Measurements from ENCODE around the gene UBXN1. TPM values are rescaled to one million over a fixed set of nuclear protein-coding genes. Genes with fewer than 3 reads are reported as not detected.
A peak's percentile ranks its signal among the peaks of the same experiment; 100 is the strongest.

The UBXN1 gene, protein sequence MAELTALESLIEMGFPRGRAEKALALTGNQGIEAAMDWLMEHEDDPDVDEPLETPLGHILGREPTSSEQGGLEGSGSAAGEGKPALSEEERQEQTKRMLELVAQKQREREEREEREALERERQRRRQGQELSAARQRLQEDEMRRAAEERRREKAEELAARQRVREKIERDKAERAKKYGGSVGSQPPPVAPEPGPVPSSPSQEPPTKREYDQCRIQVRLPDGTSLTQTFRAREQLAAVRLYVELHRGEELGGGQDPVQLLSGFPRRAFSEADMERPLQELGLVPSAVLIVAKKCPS
- 90.2 TPM for total RNA-seq

DNA sequence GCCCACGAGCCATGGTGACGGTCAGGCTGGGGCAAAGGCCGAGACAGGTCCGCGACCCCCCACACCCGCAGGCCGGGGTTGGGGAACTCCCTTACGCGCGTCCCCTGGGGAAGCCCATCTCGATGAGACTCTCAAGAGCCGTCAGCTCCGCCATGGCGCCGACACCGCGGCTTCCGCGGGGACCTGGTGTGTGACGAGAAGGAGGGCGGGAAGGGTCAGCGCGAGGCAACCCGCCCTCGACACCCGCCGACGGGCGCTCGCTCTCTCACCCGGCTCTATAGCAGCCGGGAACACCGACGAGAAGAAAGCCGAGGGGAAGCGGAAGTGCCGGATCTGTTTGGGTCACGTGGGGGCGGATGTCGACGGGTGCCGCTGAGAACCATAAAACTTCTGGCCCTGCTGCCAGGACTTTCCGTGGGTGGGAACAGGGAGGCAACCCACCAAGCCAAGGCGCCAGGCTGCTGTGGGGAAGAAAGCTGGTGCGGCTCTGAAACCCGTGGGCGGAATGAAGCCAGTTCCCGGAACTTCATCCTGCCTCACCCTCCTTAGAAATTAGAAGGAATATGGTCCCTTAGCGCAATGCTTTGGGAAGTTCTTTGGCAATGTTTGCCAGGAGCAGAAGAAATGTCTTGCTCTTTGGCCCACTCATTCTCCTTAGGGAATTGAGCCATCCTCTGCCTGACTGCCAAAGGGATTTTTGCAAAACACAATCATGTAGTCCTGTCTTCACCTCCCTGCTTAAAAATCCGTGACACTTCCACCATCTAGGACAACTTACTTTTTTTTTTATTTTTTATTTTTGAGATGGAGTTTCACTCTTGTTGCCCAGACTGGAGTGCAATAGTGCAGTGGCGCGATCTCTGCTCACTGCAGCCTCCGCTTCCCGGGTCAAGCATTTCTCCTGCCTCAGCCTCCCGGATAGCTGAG is at the start of gene UBXN1:
Gene UBXN1, minus strand, starts transcription at position 304 of the 927 bp plus-strand sequence. Its CDS starts 150 bp downstream, at position 154.
- peak; percentile 96 for DNase-seq

- DNase-seq: peak; percentile 95
These were observed 49.5 kb upstream of the UBXN1 start, which contains the start of gene TTC9C for GRCh38 chr11:62728171-62728988. TSS of gene TTC9C (plus strand) at chr11:62728486. CDS start at chr11:62728849, 363 bp downstream.

- DNase-seq: peak; percentile 99
These were observed 48.9 kb upstream of the UBXN1 start for GRCh38 chr11:62727872-62728170.

DNA sequence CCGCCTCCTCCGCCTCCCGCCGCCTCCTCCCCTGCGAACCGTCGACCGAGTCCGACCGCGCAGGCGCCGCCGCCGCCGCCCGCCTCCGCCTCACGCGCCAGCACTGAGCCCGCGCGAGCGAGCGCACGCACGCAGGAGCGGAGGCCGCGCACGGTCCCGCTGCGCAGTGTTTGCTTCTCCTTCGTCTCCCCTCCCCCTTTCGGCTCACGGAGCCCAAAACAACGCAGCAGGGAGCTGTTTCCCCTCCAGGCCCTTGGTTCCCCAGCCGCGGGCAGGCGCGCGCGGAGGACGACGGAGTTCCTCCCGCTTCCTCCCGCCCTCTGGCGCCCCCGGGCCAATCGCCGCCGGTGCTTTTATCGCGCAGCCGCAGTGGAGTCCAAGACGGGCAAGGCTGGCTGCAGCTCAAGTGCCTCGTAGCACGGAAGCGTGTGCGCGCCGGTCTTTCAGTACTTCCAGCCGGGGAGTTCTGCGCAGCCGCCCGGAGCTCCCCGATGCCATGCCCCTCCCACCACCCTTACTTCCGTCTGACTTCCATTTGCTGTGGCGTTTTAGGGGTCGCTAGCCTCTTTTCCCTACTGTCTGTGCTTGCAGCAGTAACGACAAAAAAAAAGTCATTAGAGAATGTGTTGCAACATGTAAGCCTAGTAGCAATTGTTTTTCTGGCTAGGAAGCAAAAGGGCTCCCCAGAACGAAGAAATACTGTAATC is 48.4 kb upstream of the UBXN1 start, which contains the start of gene HNRNPUL2:
Gene HNRNPUL2, minus strand, starts transcription at position 293 of the 707 bp plus-strand sequence. CDS start 301 bp downstream, outside the sequence.
- DNase-seq: peak; percentile 100

- DNase-seq: no peak
These were observed 48.0 kb upstream of the UBXN1 start for GRCh38 chr11:62726915-62727164.

GRCh38 chr11:62726156-62726914 is 47.5 kb upstream of the UBXN1 start:
- DNase-seq: no peak

DNA sequence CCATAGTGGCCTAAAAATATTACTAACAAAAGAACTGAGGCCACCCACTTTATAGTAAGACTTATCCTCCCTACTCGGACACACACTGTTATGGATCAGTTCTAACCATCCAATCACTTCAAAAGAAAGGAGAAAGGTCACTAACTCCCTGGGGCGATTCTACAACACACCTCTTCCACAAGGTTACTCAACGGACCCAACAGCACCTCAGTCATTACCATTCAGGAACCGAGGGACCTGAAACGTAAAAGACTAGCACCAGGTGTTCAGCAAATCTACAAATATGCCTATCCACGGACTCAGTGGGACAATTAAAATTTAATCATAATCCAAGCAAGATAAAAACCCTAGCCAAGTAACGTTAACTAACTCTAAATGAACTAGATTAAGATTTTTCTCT is 46.8 kb upstream of the UBXN1 start:
- no peak for DNase-seq

- DNase-seq: no peak
These were observed 45.3 kb upstream of the UBXN1 start for GRCh38 chr11:62724171-62724570.

DNA sequence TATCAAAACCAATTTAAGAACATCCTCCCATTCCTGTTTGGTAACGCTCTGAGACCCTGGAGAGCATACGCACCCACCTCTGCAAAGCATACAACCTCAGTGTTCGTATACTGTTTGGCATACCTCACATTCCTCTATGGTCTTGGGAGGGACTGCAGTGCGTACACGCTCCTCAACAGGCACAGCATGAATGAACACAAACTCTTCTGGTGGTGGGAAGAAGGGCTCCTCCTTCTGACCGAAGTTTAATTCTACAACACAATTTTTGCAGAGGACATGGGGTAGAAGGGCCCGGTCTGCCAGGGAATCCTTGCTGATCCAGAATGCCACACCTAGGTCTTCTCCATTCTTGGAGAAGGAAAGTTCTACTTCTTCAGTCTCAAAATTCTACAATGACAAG is 43.1 kb upstream of the UBXN1 start:
- no peak for DNase-seq

- no peak for DNase-seq
These were observed 40.6 kb upstream of the UBXN1 start for GRCh38 chr11:62719302-62719978.

GRCh38 chr11:62716816-62717215 is 37.9 kb upstream of the UBXN1 start:
- no peak for DNase-seq

- DNase-seq: no peak
These were observed 37.3 kb upstream of the UBXN1 start for GRCh38 chr11:62716206-62716605.

DNA sequence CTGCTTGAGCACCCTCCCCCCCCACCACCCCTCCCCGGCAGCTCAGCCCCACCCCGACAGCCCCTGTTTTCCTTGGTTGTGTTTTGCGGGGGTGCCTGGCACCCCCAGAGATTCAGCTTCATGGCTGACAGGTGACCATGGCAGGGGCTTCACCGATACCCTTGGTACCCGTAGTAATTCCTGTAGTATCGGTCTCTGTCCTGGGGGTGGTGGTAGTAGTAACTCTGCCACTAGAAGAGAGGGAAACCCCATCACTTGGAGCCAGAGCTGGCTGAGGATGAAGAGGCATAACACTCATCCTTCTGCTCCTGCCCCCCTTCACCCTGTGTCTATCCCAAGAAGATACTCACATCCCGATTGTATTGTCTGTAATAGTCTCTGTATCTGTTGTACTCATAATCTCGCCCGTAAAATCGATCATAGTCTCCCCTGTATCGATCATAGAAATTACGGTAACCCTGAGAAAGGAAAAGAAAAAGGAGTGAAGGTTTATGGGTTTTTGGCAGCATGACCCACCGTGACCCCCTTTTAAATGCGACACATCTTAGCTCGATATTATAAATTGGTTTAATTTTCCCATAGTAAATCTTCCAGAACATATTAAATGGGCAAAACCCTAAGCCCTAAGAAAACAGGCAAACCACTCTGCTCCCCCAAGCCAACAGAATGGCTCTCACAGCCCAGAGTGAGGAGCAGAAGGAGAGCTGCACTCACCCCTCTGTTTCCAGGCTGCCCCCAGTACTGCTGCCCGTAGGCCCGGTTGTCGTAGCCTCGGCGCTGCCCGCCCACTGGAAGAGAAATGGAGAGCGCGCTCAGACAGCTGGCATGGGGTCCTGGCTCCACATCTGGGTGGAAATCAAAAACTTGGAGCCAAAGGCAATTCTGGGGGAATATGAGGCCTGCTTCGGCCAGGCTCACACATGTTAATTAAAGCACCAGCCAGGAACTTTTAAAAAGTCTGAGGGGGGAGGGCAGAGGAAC is 36.6 kb upstream of the UBXN1 start:
- no peak for DNase-seq

- DNase-seq: no peak
These were observed 34.5 kb upstream of the UBXN1 start for GRCh38 chr11:62713343-62713742.

DNA sequence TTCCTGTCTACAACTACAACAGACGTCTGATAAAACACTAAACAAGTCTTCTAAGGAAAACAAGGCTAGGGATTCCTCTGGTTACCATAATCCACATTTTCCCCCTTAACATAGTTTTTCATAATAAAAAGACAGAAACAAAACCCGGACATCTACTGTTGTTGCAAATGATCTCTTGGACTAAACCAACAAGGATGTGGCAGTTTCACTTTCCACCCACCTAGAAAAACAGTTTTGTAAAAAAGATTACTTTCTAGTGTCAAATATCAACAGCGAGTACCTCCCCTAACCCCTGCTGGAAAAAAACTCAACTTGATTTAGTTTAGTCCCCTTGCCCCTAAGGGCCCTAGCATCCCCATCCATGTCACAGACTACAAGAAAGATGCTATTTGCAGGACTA is 34.0 kb upstream of the UBXN1 start:
- DNase-seq: no peak

DNA sequence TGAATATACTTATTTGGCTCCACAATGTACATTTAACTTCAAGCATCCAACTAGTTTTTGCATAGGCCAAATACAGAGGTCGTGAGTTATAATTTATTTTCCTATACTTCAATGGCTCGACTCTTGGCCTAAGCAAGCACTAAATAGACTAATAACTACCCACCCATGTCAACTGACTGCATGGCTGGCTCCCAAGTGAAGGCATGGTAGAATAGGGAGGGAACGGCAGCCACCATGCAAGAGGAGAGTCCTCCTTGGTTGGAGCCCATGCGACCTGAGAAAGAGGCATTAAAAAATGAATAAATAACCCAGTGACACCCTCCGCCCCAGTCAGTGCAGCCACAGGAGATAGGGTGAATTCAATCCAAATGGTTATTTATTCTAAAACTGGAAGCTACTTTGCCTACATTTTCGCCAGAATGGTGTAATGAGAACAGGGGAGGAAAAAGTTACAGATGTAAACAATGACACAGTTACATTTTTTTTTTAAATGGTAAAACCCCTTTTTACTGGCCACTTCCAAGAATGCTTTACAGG is 33.5 kb upstream of the UBXN1 start:
- DNase-seq: no peak

DNA sequence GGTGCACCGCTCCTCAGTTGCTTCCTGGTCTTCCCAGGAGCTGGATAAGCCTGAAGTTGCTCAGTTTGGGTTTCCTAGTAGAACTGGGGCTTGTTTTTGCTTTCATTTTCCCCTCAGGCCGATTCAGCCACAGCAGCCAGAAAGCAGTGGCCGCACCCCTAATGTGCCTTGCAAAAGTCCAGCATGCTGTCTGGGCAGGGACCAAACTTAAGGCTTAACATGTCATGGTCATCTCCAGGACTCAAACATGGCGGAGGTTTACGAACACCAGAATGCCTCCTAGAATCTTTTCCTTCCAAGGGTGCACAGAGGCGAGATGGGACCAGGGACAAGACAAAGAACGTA is 31.1 kb upstream of the UBXN1 start:
- DNase-seq: no peak

GRCh38 chr11:62709247-62710000 is 30.6 kb upstream of the UBXN1 start:
- peak; percentile 100 for DNase-seq

GRCh38 chr11:62708793-62709192 is 29.9 kb upstream of the UBXN1 start:
- DNase-seq: no peak
